ENCODE measurements around the gene PSMC3IP. TPM values are rescaled to one million over a fixed set of nuclear protein-coding genes. Genes with fewer than 3 reads are reported as not detected.
"Not testable (repeated sequence)": the region's sequence is repeated elsewhere in the genome, so short reads cannot be mapped to it uniquely, and the experiment has no call there.

The PSMC3IP gene, protein sequence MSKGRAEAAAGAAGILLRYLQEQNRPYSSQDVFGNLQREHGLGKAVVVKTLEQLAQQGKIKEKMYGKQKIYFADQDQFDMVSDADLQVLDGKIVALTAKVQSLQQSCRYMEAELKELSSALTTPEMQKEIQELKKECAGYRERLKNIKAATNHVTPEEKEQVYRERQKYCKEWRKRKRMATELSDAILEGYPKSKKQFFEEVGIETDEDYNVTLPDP
- 47.8 and 50.2 TPM in 2 replicates for total RNA-seq (2014; rRNA removed; shearing (Covaris generic))
- polyA plus RNA-seq (2015; cell fraction: cytosol; rRNA removed): 23.9 and 25.0 TPM in 2 replicates
- 31.7 and 31.9 TPM in 2 replicates for polyA plus RNA-seq (2015; cell fraction: nucleus; rRNA removed)

DNA sequence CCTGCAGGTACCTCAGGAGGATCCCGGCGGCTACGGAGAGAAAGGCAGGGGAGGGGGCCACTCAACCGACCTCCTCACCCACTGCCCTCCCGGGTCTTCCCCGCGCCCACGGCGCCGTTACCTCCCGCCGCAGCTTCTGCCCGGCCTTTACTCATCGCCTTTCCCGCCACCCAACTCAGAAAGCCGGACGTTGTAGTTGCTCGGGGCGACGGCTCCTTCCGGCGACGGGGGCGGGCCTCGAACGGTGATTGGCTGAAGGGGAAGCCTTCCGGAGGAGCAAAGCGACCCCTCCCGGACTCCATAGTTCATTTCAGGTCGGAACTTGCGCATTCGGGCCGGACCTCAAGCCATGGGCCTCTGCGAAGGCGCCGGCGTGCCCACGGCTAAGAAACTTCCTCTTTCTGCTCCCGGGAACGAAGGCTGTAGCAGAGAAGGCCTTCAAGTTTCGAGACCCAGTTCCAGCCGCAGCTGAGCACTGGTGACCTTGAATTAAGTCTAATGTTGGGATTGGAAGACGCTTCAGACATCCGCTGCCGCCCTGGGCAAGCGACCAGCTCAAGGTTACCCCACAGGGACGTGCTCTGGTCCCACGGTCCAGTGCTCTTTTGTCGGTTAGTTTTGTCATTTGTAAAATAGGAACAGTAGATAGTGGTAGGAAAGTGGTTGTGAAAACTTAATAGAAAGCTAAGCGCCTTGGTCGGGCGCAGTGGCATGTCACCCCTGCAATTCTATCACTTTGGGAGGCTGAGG lies at the start of gene PSMC3IP:
Gene PSMC3IP, minus strand, starts transcription at position 198 of the 750 bp plus-strand sequence. Its CDS starts 43 bp downstream, at position 155.
- peak; percentile 94 for DNase-seq (ENCODE audit: low read depth)

DNA sequence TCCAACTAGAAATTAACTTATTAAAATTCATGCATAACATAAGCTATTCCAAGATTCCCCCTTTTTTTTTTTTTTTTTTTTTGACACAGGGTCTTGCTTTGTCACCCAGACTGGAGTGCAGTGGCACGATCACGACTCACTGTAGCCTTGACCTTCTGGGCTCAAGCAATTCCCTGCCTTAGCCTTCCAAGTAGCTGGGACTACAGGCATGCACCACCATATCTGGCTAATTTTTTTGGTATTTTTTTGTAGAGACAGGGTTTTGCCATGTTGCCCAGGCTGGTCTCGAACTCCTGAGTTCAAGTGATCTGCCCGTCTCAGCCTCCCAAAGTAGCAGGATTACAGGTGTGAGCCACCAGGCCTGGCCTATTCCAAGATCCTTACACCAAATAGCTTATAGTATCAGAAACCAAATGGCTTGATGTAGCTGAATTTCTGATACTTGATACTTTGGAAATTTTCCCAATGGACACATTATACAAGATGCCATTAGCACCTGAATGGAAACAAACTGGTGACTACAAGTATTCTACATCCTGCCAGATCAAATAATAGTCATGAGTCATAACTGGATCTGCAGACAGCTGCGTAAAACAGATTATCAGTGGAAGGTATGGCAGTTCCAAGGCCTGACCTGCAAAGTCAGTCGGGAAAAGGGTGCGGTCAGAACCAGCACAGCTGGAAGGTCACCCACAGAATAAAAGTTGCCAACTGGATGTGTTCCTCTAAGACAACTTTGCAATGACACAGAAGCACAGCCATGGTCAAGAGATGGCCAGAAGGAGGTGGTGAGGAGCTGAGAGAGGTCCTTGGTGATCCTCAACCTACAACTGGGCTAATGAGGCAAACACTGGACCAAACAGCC lies 46.4 kb upstream of the PSMC3IP start:
- peak; percentile 87 for DNase-seq (ENCODE audit: low read depth)

DNA sequence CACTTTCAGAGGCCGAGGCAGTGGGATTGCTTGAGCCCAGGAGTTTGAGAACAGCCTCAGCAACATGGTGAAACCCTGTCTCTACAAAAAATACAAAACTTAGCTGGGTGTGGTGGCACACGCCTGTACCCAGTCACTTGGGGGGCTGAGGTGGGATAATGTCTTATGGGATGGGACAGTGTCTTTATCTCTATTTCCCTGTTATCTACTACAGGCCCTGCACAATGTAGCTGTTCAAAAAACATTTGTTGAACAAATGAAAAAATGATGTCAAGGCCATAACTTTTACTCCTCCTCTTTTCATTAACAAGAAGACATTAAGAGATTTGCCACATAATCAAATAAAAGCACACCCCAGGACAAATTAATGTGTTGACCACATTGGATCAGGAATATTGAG lies 45.7 kb upstream of the PSMC3IP start:
- no peak for DNase-seq (ENCODE audit: low read depth)

DNA sequence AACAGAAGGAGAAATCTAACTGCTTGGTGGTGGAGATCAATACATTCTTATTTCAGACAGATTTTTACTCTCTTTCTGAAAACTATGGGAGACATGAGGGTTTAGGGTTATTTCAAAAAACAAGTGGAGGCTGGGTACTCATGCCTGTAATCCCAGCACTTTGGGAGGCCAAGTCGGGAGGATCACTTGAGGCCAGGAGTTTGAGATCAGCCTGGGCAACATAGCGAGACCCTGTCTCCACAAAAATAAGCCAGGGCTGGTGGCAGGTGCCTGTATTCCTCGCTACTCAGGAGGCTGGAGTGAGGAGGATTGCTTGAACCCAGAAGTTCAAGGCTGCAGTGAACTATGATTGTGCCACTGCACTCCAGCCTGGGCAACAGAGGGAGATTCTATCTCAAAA lies 44.5 kb upstream of the PSMC3IP start:
- DNase-seq (ENCODE audit: low read depth): not testable (repeated sequence)

DNA sequence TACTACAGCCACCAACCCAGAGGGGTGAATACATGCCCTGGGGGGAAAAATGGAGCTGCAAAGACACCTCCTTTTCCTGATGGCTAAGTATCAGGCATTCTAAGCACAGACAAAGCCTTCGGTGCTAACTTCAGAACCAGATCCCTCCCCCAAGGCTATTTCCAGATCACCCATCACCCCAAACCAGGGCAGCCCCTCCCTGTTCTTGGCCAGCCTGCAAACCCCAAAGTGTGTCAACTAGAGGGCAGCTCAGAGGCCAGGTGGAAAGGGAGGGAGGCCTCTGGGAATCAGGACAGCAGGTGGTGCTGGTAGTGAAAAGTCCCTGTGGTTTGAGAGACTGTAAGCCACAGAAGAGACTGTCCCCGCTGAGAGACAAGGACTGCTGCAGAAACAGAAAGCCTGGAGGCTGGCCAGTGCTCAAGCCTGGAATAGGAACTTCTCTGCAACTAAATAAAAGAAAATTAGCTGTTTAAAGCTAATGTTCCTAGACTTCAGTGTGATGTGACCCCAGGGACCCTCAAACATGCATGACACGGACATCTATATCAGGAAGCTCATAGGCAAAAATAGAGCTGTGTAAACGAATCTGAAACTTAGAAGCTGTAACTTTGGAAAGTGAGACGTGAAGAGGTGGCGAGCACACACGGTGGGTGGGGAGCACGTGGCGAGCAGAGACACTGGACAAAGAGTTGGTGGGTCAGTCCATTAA lies 41.1 kb upstream of the PSMC3IP start:
- DNase-seq (ENCODE audit: low read depth): peak; percentile 57

DNA sequence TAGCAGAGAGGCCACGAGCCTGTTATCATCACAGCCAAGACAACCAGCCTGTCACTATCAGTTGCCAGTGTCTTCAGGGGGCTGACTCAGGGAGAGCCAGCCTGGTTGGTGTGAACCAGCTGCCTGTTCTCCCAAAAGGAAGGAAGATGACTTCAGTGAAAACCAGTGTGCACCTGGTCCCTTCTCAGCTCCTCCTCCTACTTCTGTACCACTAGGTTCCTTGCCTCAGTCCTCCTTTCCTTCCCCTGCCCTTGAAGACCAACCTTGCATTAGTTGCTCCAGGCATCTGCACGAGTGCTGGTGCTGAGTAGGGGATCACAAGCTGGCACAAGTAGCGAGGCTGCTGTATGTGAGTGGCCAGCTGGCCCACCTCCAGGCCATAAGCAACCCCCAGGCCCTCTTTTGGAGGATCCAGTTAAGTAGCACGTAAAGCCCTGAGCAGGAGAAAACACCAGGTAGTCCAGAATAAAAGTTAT lies 40.5 kb upstream of the PSMC3IP start:
- no peak for DNase-seq (ENCODE audit: low read depth)

DNA sequence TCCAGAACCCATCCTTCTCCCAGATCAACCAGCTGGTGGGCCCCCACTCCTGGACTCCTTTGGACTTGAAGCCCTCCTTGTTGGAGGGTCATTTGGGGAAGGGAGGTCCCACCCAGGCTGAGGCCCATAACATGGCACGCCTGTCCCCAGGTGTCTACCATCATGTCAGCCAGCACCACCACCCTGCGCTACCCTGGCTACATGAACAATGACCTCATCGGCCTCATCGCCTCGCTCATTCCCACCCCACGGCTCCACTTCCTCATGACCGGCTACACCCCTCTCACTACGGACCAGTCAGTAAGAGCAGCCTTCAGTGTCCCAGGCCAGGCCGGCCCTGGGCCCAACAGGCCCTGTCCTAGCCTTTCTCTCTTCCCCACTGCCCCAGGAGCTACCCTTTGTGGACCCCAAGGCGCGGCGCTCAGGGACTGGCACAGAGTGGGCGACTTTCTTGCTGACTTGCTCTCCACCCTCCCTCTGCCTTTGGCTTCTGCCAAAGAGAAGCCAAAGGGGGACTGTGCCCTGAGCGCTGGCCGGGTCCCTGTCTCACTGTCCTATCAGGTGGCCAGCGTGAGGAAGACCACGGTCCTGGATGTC lies 36.3 kb upstream of the PSMC3IP start:
- DNase-seq (ENCODE audit: low read depth): no peak

DNA sequence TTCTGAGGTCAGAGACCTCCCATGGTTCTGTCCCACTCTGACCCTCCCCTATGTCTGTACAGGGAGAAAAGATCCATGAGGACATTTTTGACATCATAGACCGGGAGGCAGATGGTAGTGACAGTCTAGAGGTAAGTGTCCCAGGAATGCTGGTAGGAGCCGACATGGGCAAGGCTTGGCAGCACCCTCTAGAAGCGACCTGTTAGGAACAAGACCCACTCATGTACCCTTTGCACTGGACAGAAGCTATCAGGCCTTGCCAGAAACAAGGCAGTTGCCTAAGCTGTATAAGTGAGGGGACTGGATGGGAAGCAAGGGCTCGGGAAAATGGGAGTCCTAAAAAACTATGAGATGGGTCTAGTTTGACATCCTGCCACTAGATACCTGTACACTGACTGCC lies 34.5 kb upstream of the PSMC3IP start:
- DNase-seq (ENCODE audit: low read depth): no peak

DNA sequence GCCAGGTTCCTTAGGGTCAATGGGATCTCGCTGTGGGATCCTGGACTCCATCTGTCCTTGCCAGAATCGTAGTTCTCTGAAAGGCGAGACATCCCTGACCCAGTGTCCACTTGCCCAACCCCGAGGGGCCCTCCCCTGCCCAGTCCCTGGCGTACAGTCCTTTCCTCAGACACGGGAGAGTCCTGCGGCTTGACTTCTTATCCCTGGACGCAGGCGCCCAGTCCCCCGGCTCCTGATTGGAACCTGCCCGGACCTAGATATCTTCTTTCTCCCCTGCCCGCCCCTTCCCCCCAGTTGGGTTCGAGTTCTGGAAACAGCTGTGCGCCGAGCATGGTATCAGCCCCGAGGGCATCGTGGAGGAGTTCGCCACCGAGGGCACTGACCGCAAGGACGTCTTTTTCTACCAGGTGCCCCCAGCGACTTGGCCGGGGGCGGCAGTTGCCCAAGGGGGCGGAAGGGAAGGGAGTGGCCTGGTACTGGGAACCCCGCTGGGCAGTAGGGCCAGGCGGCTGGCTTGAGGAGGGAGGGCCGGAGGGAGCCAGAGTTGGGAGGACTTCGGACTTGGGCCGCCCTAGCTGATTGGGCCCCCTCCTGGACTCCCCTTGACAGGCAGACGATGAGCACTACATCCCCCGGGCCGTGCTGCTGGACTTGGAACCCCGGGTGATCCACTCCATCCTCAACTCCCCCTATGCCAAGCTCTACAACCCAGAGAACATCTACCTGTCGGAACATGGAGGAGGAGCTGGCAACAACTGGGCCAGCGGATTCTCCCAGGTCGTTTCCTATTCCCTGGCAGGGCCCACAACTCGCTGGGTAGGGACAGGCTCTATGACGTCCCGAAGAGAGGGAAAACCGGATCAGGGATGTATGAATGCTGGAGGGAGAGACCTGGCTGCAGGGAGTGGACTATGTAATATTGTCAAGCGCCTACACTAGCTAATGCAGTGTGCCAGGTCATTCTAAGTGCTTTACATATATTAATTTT lies 32.6 kb upstream of the PSMC3IP start:
- DNase-seq (ENCODE audit: low read depth): not testable (repeated sequence)

DNA sequence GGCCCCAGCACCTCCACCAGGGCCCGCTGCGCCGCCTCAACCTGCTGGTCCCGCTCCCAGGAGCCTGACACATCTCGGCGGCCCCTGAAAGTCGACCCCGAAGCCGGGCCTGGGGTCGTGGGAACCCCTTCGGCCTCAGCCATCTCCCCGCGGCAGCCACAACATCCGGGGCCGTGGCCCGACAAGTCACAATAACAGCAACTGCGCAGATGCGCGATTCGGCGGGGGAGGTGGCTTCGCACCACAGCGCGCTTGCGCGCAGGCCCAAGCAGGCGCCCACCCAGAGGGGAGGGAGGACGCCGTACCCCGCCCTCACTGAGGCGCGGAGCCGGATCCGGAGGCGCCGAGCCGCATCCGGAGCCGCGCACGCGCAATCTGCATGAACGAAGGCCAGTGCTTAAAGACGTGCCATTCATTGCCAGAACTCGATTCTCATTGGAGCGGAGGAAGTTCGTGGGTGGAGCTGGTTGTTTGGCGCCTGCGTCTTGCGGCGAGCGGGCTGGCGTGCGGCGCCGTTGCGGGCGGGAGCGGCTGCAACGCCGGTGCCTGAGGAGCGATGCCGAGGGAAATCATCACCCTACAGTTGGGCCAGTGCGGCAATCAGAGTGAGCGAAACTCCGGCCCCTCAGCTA lies 31.8 kb upstream of the PSMC3IP start, which contains the start of the genes RETREG3 and TUBG1:
Gene RETREG3, minus strand, starts transcription at position 193 of the 632 bp plus-strand sequence. Its CDS starts 50 bp downstream, at position 143.
Gene TUBG1, plus strand, starts transcription at position 502 of the 632 bp plus-strand sequence. Its CDS starts 55 bp downstream, at position 557.
- DNase-seq (ENCODE audit: low read depth): peak; percentile 99

DNA sequence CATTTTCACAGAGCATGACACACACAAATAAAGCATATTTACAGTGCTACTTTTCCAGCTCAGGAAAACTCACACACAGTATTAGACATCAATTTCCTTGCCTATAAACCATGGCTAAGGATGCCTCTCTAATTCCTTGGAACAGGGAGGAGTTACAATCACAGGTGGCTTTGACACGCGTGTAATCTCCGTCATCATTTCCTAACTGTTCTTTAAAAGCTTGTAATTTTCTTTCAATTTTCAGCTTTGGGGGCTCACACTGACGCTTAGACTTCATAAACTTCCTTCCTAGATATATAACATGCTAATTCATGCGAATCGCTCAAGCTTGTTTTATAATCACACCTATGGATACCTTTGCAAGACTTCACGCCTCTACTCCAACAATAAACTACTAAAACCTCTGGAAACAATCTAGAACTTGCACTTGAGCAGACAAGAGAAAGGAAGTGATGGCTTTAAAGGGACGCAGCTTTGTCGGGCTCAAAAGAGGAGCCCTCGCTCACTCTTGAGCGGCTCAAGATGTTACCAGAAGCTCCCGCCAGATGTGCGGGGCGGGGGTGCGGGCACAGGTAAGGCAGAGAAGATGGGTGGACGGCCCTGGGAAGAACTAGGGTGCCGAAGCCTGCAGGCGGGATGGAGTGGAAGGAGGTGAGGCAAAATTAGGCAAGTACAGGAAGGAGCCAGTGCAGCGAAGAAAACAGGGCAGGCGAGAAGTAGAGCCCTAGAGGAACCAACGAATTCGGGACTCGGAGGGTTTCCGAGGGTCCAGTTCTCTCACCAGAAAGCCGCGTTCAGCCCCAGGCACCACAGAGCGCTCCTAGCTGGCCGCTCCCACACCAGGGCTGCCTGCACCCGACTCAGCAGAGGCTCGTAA lies 31.0 kb upstream of the PSMC3IP start:
- DNase-seq (ENCODE audit: low read depth): no peak

DNA sequence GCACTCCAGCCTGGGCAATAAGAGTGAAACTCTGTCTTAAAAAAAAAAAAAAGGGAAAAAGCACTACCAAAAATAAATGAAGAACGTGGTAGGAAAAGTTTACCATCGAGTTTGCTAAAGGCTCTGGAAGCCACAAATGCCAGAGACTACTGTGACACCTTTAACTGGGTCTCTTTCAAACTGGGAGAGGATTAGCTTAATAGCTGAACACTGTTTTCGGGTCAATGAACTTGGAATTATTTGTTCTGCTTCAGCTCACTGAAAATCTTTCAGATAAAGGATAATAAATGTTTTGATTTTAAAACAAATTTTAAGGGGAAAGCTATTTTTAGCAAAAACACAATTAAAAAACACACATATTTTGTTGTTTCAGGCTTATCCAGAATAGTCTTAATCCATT lies 30.2 kb upstream of the PSMC3IP start:
- no peak for DNase-seq (ENCODE audit: low read depth)

DNA sequence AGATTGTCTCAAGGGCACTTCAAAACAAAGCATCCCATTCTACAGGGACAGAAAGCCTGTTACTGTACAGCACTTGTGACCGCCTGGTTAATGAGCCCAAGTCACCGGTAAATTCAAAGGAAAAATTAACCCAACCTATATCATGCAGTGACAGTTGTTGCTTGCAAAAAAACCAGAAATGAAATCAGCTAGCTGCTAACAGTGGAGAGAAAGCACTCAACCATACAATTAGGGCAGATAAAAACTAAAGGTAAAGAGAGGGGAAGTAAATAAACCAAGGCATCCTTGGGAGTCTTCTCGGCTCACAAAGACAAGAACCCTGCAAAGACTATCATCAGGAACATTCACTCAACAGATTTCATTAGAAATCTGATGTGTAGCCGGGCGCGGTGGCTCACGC lies 25.8 kb upstream of the PSMC3IP start:
- DNase-seq (ENCODE audit: low read depth): no peak

DNA sequence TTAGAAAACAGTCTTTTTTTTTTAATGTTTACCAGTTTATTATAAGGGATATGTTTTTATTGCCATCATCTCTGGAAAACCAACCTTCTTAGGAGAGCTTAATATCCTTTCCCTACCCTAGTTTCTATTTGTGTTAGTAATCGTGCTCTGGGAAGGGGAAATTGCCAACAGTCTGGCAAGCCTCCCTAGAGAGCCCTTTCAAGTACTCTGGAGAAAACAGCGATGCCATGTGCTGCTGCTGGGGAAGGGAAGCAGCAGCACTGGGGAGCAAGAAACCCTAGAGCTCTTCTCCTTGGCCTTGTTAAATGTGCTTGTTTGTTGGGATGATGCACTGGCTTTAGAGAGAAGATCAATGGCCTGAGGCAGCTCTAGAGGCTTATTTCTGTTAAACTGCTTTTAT lies 21.4 kb upstream of the PSMC3IP start:
- DNase-seq (ENCODE audit: low read depth): no peak

DNA sequence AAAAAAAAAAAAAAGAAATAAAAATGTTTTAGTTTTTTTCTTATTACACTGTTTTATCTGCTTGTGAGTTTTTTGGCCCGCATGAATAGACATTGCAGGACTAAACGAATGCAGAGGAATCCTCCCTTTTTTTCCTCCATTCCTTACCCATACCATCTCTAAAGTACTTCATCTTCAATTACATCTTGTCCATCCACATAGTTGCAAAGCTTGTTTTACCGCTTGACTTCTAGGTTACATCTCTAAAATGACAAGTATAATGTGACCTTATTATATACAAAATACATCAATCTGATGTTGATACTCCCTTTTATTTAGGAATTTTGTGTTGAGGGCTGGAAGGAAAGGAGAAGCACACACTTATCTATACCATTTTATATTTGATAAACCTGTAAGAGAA lies 18.9 kb upstream of the PSMC3IP start:
- DNase-seq (ENCODE audit: low read depth): no peak

DNA sequence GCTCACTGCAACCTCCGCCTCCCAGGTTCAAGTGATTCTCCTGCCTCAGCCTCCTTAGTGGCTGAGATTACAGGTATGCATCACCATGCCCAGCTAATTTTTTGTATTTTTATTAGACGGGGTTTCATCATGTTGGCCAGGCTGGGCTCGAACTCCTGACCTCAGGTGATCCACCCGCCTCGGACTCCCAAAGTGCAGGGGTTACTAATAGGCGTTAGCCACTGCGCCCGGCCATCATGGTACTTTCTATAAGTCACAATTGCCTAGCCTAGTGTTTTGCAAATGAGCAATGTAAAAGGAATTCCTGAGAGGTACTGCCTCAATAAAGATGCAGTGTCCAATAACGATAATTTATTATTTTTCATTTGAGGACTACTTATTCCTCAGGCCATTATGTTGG lies 13.9 kb upstream of the PSMC3IP start:
- DNase-seq (ENCODE audit: low read depth): no peak

DNA sequence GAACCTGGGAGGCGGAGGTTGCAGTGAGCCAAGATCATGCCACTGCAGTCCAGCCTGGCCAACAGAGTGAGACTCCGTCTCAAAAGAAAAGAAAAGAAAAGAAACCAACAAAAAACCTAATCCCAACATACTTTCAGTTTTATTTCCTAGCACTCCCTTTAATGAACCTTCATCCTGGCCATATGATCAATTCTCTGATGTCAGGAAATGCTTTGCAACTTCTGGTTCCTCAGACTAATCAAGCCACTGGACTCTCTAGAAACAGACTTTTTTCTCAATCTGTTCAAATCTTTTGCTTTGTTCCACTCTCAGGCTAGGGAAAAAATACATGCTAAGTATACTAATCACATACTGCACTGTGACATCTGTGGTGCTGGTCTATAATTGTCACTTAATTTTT lies 13.4 kb upstream of the PSMC3IP start:
- DNase-seq (ENCODE audit: low read depth): no peak
